ENCODE results near the gene GALNT7.

DNA sequence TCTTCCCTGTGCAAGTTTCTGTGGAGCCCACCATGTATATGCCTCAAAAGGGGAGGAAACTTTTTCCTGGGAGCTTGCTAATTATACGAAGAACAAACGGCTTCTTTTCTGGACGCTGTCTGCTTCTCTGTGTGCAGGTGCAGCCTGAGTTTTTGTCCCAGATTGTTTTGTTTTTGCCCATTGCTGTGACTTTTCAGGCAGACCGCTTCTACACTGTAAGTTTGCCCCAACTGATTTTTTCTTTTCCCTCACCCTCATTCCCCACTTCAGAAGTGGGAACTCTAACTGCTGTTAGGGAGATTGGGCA is 113.6 kb downstream of the GALNT7 start:
- TF ChIP-seq, protein P1, sequence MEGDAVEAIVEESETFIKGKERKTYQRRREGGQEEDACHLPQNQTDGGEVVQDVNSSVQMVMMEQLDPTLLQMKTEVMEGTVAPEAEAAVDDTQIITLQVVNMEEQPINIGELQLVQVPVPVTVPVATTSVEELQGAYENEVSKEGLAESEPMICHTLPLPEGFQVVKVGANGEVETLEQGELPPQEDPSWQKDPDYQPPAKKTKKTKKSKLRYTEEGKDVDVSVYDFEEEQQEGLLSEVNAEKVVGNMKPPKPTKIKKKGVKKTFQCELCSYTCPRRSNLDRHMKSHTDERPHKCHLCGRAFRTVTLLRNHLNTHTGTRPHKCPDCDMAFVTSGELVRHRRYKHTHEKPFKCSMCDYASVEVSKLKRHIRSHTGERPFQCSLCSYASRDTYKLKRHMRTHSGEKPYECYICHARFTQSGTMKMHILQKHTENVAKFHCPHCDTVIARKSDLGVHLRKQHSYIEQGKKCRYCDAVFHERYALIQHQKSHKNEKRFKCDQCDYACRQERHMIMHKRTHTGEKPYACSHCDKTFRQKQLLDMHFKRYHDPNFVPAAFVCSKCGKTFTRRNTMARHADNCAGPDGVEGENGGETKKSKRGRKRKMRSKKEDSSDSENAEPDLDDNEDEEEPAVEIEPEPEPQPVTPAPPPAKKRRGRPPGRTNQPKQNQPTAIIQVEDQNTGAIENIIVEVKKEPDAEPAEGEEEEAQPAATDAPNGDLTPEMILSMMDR (IDR thresholded peaks at IDR 0.05): no peak
- no peak for TF ChIP-seq POLR2A (IDR thresholded peaks at IDR 0.05)
